Fibroblast of skin of back (primary cell): ENCODE results near the gene LRP5.
"Not testable (repeated sequence)": the region's sequence is repeated elsewhere in the genome, so short reads cannot be mapped to it uniquely, and the experiment has no call there.

ENCODE experiments used
- DNase-seq: peaks from one replicate; pipeline ENCODE4 v3.0.0-alpha.2; 2013

The LRP5 gene

DNA sequence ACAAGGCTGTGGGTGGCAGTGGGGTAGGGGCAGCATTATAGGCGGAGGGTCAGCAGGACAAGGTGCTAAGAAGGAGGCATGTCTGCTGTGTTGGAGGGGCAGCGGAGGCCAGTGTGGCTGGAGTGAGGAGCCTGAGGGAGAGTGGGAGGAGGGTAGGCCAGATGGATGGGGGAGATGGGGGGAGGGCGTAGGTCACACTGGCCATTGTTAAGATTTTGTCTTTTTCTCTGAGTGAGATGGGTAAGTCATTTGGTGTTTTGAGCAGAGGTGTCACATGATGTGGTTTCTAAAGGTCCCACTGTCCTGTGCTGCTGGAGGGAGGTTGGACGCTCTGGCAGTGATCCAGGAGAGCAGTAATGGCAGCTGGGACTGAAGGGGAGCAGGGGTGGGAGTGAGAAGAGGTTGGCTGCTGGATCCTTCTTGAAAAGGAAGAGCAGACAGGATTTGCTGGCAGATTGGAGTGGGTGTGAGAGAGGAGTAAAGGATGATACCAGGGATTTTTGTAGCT is 158.0 kb downstream of the LRP5 start:
- DNase-seq: no peak

DNA sequence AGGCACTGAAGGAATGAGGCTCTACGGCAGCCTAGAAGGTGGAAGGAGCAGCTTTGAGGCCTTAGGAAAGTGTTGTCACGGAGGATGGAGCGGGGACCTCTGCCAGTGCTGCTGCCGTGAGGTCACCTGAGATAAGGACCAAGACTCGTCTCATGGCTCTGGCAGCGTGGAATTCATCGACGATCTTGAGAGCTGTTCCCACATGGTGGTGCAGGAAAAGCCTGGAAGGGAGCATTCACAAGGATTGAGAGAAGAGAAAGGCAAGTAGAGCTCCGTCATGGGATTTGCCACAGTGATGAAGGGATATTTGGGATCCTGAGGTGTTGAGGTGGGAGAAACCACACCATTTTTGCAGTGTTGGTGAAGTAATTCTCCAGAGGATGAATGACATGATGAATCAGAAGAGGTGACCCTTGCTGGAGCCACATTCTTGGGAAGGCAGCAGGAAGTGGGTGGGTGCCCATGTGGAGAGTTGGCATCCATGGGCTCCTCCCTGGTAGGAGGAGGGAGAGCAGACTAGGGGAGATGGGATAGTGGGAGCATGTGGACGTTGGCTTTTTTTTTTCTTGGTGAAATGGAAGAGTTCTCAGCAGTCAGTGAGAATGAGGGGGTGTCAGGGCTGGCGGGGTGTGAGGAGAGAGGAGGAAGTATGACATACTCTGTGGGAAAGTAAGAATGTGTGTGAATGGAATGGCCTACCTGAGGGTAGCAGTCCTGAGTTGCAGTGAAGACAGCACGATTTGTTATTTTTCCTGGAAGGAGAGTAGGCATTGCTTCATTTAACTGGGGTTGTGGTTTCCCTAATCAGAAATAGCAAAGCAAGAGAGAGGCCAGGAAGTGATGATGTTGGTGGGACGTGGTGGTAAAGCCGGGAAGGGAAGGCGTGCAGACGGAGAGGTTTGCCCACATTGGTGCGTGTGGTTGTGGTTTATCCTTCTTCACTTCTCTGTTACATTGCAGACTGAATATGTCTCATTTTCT is 159.3 kb downstream of the LRP5 start:
- peak; percentile 77 for DNase-seq

DNA sequence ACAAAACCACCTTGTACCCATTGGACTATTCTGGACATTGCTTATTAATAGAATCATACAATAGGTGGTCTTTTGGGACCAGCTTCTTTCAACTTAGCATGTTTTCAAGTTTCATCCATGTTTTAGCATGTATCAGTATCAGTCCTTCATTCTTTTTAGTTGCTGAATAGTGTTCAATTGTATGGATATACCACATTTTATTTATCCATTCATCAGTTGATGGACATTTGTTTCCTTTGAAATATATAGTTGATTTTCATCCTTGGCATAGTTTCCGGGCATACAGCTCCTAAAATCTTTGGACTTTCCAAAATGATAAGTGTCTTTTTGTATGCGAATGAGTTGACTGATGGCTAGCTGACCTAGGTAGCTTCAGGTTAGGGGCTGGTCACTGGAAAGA is 160.4 kb downstream of the LRP5 start:
- DNase-seq: no peak

DNA sequence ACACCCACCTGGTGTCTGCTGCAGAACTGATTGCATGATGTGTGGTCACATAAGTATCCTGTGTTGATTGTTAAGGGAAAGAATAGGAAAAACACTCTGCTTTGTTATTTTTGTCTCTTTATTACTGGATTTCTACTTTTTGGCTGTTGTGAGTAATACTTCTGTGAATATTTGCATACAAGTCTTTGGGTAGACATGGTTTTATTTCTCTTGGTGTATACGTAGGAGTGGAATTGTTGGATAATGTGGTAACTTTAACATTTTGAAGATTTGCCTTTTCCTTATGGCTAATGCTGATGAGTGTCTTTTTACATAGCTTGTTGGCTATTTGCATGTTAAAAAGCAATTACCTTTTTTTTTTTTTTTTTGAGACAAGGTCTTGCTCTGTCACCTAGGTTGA is 161.3 kb downstream of the LRP5 start:
- no peak for DNase-seq

DNA sequence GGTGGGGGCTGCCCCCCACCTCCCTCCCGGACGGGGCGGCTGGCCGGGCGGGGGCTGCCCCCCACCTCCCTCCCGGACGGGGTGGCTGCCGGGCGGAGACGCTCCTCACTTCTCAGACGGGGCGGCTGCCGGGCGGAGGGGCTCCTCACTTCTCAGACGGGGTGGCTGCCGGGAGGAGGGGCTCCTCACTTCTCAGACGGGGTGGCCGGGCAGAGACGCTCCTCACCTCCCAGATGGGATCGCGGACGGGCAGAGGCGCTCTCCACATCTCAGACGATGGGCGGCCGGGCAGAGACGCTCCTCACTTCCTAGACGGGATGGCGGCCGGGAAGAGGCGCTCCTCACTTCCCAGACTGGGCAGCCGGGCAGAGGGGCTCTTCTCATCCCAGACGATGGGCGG is 163.2 kb downstream of the LRP5 start:
- DNase-seq: not testable (repeated sequence)

DNA sequence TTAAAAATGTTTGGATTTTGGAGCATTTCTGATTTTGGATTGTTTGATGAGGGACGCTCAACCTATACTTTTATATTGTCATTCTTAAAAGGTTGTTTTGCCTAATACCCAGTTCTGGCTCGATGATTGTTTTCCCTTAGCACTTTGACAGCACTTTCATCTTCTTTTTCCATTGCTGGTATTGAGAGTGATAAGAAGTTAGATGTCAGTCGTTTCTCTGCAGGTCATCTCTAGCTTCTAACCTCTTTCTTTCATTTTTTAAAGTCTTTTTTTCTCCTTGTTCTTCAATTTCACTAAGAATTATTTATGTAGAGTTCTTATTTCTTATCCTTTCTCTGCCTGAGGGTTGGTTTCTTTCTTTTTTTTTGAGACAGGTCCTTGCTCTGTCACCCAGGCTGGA is 167.0 kb downstream of the LRP5 start:
- DNase-seq: no peak

DNA sequence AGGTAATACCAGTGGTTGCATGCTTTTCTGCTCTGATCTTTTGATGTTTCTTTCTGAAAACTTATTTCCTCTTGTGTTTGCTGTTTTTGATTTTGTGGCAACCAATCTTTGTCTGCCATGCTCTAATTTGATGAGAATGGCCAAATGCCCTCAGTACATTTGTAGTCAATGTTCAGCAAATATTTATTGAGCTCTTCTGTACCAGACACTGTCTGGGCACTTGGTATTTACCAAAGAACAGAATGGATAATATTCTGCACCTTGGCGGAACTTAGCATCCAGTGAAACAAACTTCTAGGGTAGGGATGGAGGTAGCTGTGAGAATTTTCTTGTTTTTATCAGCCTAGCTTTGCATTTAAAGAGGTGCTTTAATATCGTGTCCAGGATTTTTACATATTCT is 167.8 kb downstream of the LRP5 start:
- no peak for DNase-seq

DNA sequence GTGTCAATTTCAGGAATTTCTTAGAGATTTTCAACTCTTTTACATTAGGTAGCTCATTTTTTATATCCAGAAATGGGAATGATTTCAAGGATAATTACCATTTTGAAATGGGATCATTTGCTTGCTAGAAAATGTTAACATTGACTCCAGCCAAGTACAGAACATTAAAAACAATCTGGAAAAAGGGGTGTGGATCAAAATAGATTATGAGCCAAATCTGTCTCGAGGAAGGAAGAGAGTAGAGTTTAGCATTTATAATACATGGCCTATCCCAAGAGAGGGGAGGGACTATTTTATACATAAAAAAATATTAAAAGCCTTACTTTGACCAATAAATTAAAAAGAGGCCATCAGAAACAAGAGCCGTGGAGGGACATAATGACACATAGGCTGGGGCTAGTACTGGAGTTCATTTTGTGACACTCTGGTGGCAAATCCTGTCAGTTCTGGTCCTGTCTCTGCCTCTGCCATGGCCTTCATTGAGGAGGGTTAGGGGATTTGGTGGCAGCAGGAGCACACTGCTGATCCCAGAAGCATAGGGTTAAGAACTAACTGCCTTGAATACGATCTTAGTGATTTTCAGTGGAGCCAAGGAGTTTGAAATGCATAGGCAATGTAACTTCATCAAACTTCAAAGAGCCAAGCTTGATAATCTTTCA is 168.6 kb downstream of the LRP5 start:
- DNase-seq: no peak

DNA sequence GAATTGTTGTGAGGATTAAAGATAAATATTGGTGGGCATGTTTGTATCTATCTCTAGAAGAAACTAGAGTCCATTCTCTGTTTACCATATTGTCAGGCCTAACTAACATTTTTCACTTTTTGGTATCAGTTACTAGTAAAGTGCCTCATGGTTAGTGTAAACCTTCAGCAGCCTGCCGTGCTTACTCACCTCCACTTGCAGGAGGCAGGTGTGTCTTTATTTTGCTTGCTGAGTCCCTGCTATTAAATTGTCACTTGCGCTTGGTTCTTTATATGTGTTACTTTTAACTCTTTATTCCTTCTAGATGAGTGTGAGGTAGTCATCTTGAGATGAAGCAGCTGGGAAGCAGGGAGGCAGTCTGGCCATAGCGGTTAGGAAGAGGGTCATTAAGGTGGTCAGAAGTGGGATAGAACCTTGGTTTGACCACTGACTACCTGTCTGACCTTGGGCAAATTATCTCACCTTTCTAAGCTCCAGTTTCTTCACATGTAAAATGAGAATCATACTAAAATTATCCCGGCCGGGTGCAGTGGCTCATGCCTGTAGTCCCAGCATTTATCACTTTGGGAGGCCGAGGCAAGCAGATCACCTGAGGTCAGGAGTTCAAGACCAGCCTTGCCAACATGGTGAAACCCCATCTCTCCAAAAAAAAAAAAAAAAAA is 169.3 kb downstream of the LRP5 start:
- no peak for DNase-seq

DNA sequence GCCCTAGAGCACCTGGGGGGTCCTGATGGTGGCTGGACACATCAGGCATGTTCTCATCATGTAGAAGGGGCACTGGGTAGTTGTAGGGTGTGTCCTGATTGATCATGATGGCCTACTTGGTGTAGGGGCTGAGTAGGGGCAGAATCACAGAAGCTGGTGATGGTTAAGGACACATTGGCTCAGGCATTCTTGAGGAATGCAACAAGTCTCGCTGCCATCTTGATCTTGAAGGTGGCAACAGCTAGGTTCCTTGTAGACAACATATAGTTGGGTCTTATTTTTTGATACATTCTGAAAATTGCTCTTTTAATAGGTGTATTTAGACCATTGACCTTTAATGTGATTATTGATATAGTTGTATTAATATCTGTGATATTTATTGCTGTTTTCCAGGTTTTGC is 176.2 kb downstream of the LRP5 start:
- no peak for DNase-seq

DNA sequence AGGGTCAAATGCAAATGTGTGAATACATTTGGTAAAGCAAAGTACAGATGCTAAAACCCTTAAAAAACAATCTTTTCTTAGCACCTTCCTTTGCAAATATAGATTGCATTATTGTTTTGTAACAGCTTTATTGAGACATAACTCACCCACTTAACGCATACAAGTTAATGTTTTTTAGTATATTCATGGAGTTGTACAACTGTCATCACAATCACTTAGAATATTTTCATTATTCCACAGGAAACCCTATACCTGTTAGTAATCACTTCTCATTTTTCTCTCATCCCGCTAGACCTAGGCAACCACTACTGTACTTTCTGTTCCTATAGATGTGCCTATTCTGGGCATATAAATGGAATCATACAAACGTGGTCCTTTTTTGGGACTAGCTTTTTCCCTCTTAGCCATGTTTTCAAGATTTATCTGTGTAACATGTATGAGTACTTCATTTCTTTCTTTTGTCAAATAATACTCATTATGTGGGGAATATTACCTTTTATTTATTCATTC is 182.9 kb downstream of the LRP5 start:
- DNase-seq: no peak

DNA sequence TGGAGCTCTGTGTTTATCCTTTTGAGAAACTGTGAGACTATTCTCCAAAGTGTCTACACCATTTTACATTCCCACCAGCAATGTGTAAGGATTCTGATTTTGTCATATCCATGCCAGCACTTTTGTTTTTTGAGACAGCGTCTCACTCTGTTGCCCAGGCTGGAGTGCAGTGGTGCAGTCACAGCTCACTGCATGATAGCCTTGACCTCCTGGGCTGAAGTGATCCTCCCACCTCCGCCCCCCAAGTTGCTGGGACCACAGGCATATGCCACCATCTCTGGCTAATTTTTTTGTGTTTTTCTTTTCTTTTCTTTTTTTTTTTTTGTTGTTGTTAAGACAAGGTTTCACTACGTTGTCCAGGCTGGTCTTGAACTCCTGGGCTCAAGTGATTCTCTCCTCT is 183.5 kb downstream of the LRP5 start:
- no peak for DNase-seq

DNA sequence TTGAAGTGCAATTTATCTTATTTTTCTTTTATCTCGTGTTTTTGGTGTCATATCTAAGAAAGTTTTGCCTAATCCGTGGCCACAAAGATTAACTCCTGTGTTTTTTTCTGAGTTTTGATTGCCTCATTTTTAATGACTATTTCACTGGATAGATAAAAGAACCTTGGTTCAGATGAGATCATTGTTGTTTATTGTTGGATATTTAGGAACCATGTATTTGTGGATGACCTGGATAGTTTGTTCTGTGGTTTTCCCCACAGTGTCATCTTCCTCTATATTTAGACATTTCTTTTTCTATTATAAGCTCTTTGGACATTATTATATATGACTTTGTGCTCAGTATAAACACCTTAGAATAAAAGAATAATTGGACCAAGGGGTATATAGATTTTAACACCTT is 185.4 kb downstream of the LRP5 start:
- no peak for DNase-seq

DNA sequence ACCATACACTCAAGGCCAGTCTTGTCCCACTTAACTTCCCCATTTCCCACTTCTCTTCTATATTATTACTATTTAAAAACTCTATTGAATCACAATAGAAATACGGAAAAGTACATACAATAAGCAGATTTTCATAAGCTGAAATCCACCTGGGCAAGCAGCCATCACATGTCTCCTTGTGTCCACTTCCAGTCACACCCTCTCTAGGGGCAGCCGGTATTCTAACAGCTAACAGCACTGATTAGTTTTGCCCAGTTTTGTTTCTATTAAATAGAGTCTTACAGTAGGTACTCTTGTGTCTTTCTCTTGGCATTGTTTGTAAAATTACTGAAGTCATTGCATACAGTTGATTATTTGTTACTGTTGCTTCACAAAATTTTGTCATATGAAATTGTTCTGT is 185.9 kb downstream of the LRP5 start:
- DNase-seq: no peak
